NCI-H82 treated with DMSO at 0.1 percent for 48 hours (cell line): ENCODE data around the gene KHNYN.

Experiments
- DNase-seq: peaks from one replicate; lab custom pipeline; 2025; ENCODE audit not compliant: unreplicated experiment; lab: John Stamatoyannopoulos, UW

The KHNYN gene

GRCh38 chr14:24399999-24400718 is 29.6 kb upstream of the KHNYN start:
- DNase-seq: no peak

- DNase-seq: no peak
These were observed 27.7 kb upstream of the KHNYN start for GRCh38 chr14:24401810-24402702.

GRCh38 chr14:24403294-24403998 is 26.3 kb upstream of the KHNYN start:
- DNase-seq: no peak

GRCh38 chr14:24404814-24405213 is 24.9 kb upstream of the KHNYN start:
- no peak for DNase-seq

- DNase-seq: no peak
These were observed 23.3 kb upstream of the KHNYN start for GRCh38 chr14:24406416-24406815.

GRCh38 chr14:24407608-24408325 is 22.0 kb upstream of the KHNYN start:
- no peak for DNase-seq

GRCh38 chr14:24408764-24409163 is 21.0 kb upstream of the KHNYN start:
- no peak for DNase-seq

- no peak for DNase-seq
These were observed 20.6 kb upstream of the KHNYN start for GRCh38 chr14:24409192-24409591.

GRCh38 chr14:24409956-24410355 is 19.8 kb upstream of the KHNYN start:
- no peak for DNase-seq

- DNase-seq: peak; percentile 23
These were observed 18.0 kb upstream of the KHNYN start for GRCh38 chr14:24411443-24412389.

- DNase-seq: no peak
These were observed 15.7 kb upstream of the KHNYN start for GRCh38 chr14:24414077-24414476.

- DNase-seq: no peak
These were observed 14.9 kb upstream of the KHNYN start for GRCh38 chr14:24414732-24415420.

- DNase-seq: no peak
These were observed 14.1 kb upstream of the KHNYN start for GRCh38 chr14:24415421-24416253.

- no peak for DNase-seq
These were observed 13.4 kb upstream of the KHNYN start for GRCh38 chr14:24416254-24416931.

GRCh38 chr14:24416932-24417619 is 12.7 kb upstream of the KHNYN start:
- DNase-seq: no peak

- no peak for DNase-seq
These were observed 11.8 kb upstream of the KHNYN start for GRCh38 chr14:24417832-24418491.

- no peak for DNase-seq
These were observed 11.3 kb upstream of the KHNYN start for GRCh38 chr14:24418492-24418873.
